Endothelial cell of umbilical vein (primary cell): ENCODE data around the gene LHFPL2.

Source experiments
- EZH2 ChIP-seq: IDR thresholded peaks from 2 replicates; pipeline ENCODE4 v1.6.1; 2012; ENCODE audit warnings: borderline replicate concordance, low read depth, mild to moderate bottlenecking, moderate library complexity, low read length, inconsistent platforms; ENCODE audit not compliant: severe bottlenecking
- FOS ChIP-seq: IDR thresholded peaks from 2 replicates; pipeline ENCODE4 v1.6.1; 2011; ENCODE audit warnings: mild to moderate bottlenecking, low read length, moderate library complexity, borderline replicate concordance; ENCODE audit not compliant: insufficient read depth
- JUN ChIP-seq: IDR thresholded peaks from 2 replicates; pipeline ENCODE4 v1.6.1; 2011; ENCODE audit warnings: borderline replicate concordance, low read depth; ENCODE audit not compliant: insufficient read length, insufficient read depth
- MYC ChIP-seq: IDR thresholded peaks from one replicate; pipeline ENCODE4 v1.6.1; 2011; ENCODE audit warnings: mild to moderate bottlenecking, low read depth, low read length
- POLR2A ChIP-seq: IDR thresholded peaks from 2 replicates; pipeline ENCODE4 v1.6.1; 2012; ENCODE audit warnings: low read depth, mild to moderate bottlenecking, control low read depth, low read length
- POLR2AphosphoS5 ChIP-seq: IDR thresholded peaks from 2 replicates; pipeline ENCODE4 v1.6.1; 2012; ENCODE audit warnings: low read depth, mild to moderate bottlenecking, control low read depth, low read length, moderate library complexity; ENCODE audit not compliant: insufficient read depth
- TF ChIP-seq, protein P1 (sequence below), 2 donors: IDR thresholded peaks; 1 replicate in 1 of 2; 2 replicates in 1 of 2; pipeline ENCODE4 v1.5.1; 2011; ENCODE audit warnings: low read length in 2 of 2, mild to moderate bottlenecking in 2 of 2, moderate library complexity in 2 of 2, control low read depth in 1 of 2, inconsistent platforms in 1 of 2, low read depth in 1 of 2; ENCODE audit not compliant: insufficient read depth in 1 of 2; ENCODE audit errors: extremely low read depth in 1 of 2
- TF ChIP-seq, protein P2 (sequence below): IDR thresholded peaks from 2 replicates; pipeline ENCODE4 v1.6.1; 2011; ENCODE audit not compliant: insufficient read depth, insufficient read length

DNA sequence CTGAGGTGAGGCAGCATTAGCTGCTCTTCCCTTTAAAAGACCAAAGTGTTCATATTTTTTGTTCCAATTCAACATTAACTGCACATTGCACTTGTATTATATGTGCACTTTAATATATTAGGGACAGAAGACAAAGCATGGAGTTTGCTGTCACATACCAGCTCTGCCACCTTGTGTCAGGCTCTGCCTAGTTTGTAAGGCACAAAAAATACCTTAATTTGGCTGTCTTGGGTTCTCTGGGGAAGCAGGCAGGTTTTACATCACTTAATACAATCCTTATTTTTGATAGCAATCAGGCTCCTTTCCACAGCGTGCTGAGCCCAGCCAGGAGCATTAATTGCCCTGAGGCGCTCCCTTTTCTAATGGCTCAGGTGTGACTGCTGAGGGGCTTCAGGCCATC lies 156.3 kb downstream of the LHFPL2 start:
- TF ChIP-seq, protein P1, sequence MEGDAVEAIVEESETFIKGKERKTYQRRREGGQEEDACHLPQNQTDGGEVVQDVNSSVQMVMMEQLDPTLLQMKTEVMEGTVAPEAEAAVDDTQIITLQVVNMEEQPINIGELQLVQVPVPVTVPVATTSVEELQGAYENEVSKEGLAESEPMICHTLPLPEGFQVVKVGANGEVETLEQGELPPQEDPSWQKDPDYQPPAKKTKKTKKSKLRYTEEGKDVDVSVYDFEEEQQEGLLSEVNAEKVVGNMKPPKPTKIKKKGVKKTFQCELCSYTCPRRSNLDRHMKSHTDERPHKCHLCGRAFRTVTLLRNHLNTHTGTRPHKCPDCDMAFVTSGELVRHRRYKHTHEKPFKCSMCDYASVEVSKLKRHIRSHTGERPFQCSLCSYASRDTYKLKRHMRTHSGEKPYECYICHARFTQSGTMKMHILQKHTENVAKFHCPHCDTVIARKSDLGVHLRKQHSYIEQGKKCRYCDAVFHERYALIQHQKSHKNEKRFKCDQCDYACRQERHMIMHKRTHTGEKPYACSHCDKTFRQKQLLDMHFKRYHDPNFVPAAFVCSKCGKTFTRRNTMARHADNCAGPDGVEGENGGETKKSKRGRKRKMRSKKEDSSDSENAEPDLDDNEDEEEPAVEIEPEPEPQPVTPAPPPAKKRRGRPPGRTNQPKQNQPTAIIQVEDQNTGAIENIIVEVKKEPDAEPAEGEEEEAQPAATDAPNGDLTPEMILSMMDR (IDR thresholded peaks at IDR 0.05; ENCODE audit: extremely low read depth in 1 of 2, insufficient read depth in 1 of 2, low read depth in 1 of 2, low read length in 2 of 2) = no peak
- TF ChIP-seq POLR2A (no peak), MYC (no peak), EZH2 (no peak), POLR2AphosphoS5 (no peak), FOS (no peak), JUN (no peak)
- TF ChIP-seq, protein P2, sequence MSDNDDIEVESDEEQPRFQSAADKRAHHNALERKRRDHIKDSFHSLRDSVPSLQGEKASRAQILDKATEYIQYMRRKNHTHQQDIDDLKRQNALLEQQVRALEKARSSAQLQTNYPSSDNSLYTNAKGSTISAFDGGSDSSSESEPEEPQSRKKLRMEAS = no peak
